Aorta (tissue), 5 donors: ENCODE results near the gene MED16. TPM values are rescaled to one million over a fixed set of nuclear protein-coding genes. Genes with fewer than 3 reads are reported as not detected.
A peak's percentile ranks its signal among the peaks of the same experiment; 100 is the strongest.

Experiments used
- ATAC-seq: fragments of 200-7000 bp; cut with Tn5 transposase; one replicate; pipeline ENCODE4 v1.9.1; 2022; ENCODE audit warnings: moderate library complexity; ENCODE audit not compliant: low FRiP score
- DNase-seq, 2 donors: peaks; one replicate each; pipeline ENCODE4 v3.0.0-alpha.2; 2020
- H3K27ac ChIP-seq, 2 donors: one replicate each; pipeline ENCODE4 v1.5.1; 2013; ENCODE audit warnings: low read length in 2 of 2, mild to moderate bottlenecking in 2 of 2, moderate library complexity in 2 of 2, control low read depth in 1 of 2, inconsistent platforms in 1 of 2, low read depth in 1 of 2
- H3K27me3 ChIP-seq, 2 donors: one replicate each; pipeline ENCODE4 v1.6.1; 2013; ENCODE audit warnings: control low read depth in 1 of 2, low read length in 1 of 2, mild to moderate bottlenecking in 1 of 2, moderate library complexity in 1 of 2; ENCODE audit not compliant: insufficient read depth in 2 of 2, control insufficient read depth in 1 of 2
- H3K36me3 ChIP-seq, 2 donors: one replicate each; pipeline ENCODE4 v1.6.1; 2013; ENCODE audit warnings: control low read depth in 1 of 2, low read length in 1 of 2, mild to moderate bottlenecking in 1 of 2; ENCODE audit not compliant: insufficient read depth in 2 of 2, control insufficient read depth in 1 of 2
- H3K4me1 ChIP-seq, 2 donors: one replicate each; pipeline ENCODE4 v1.6.1; 2013; ENCODE audit warnings: low read length in 2 of 2, control low read depth in 1 of 2, mild to moderate bottlenecking in 1 of 2, moderate library complexity in 1 of 2; ENCODE audit not compliant: insufficient read depth in 2 of 2, control insufficient read depth in 1 of 2
- H3K4me3 ChIP-seq, 2 donors: one replicate each; pipeline ENCODE4 v1.5.1; 2013; ENCODE audit warnings: low read length in 2 of 2, control low read depth in 1 of 2, mild to moderate bottlenecking in 1 of 2
- H3K9me3 ChIP-seq: one replicate; pipeline ENCODE4 v1.6.1; 2013; ENCODE audit warnings: mild to moderate bottlenecking, low read length; ENCODE audit not compliant: control insufficient read depth
- WGBS, 2 donors: extraction: QIAGEN DNeasy Blood & Tissue Kit; methylation state at CpG; one replicate each; pipeline ENCODE4 v1.1.7; 2013; 5-methylcytosine and 5-hydroxymethylcytosine counted together
- intact Hi-C, 2 donors: fragments of 100-400 bp; cut with DNase I; formaldehyde crosslinking; loops; one replicate each; pipeline versions ENCODE4 v1.14.2 to v1.15.0; 2022
- polyA plus RNA-seq, 2 donors: library from polyadenylated mRNA; stranded (reverse); fragments of 200-250 nt; gene quantifications; one replicate each; pipeline ENCODE4 v1.2.3, GENCODE V29; 2013
- total RNA-seq, 2 donors: library from RNA; stranded (reverse); fragmentation: NEBNext Ultra II Directional; extraction: Animal tissue kit (Norgen Biotek cat#: 25700); gene quantifications; one replicate each; pipeline ENCODE4 v1.2.1, GENCODE V29; 2021
- donor health status: healthy with polysubstance abuse.
- donor health status: Bipolar disorder and iron deficiency.
- donor health status: DM: no; HTN: no; CAD: no.
- donor health status: DM: no; HTN: no; CAD: no.
- donor health status: DM: yes; HTN: yes; CAD: no.

The MED16 gene
- total and polyA plus RNA-seq, 4 donors = 22.9 to 165 (median 34.0) TPM

- Histone ChIP-seq H3K9me3 (no peaks in the 10 kb centered on the region), H3K36me3 (no peaks in the 10 kb centered on the region), H3K27ac (no peak overlapping the region), H3K27me3 (no peaks in the 10 kb centered on the region), H3K4me3 (no peak overlapping the region), H3K4me1 (peaks cover 0 to 1% of the 10 kb centered on the region in 2 donors)
- DNase-seq (no peak), ATAC-seq (no peak)
- intact Hi-C loops = no loop called here
- WGBS, 2 donors = 93 to 95% methylated on average over 23 of the region's 23 CpGs
Measured at GRCh38 chr19:938233-938923, 45.4 kb upstream of the MED16 start.

- 94 to 97% methylated on average over 16 of the region's 16 CpGs for WGBS, 2 donors
- H3K27me3 ChIP-seq = no peaks in the 10 kb centered on the region
- intact Hi-C loops = no loop called here
- H3K9me3 ChIP-seq = no peaks in the 10 kb centered on the region
- H3K27ac ChIP-seq = no peak overlapping the region
- H3K4me1 ChIP-seq = peaks cover 0 to 1% of the 10 kb centered on the region in 2 donors
- DNase-seq (no peak), ATAC-seq (no peak)
- no peaks in the 10 kb centered on the region for H3K36me3 ChIP-seq
- H3K4me3 ChIP-seq = no peak overlapping the region
Measured at GRCh38 chr19:937259-937694, 44.3 kb upstream of the MED16 start.

GRCh38 chr19:936175-936546, 43.2 kb upstream of the MED16 start:
- Histone ChIP-seq H3K27me3 (no peaks in the 10 kb centered on the region), H3K4me1 (peaks cover 0 to 1% of the 10 kb centered on the region in 2 donors), H3K4me3 (no peak overlapping the region), H3K9me3 (no peaks in the 10 kb centered on the region), H3K36me3 (no peaks in the 10 kb centered on the region), H3K27ac (no peak overlapping the region)
- intact Hi-C loops = no loop called here
- no peak for DNase-seq
- WGBS, 2 donors = 98 to 99% methylated on average over 10 of the region's 10 CpGs
- no peak for ATAC-seq

- Histone ChIP-seq H3K4me1 (peaks cover 0 to 1% of the 10 kb centered on the region in 2 donors), H3K27ac (peak overlapping the region in 1 of 2 donors; percentile 32), H3K27me3 (no peaks in the 10 kb centered on the region), H3K4me3 (no peak overlapping the region), H3K9me3 (no peaks in the 10 kb centered on the region), H3K36me3 (no peaks in the 10 kb centered on the region)
- intact Hi-C loops = no loop called here
- ATAC-seq (peak; percentile 85), DNase-seq (peak; percentile 93 to 94)
- 2% methylated on average over 31 of the region's 31 CpGs for WGBS, 2 donors
Measured at GRCh38 chr19:934865-935479, 42.0 kb upstream of the MED16 start.

- H3K4me3 ChIP-seq = no peak overlapping the region
- no peaks in the 10 kb centered on the region for H3K9me3 ChIP-seq
- ATAC-seq (no peak), DNase-seq (no peak)
- intact Hi-C loops = no loop called here
- WGBS, 2 donors = 69 to 72% methylated on average over 29 of the region's 29 CpGs
- H3K27ac ChIP-seq = peak overlapping the region in 1 of 2 donors; percentile 32
- no peaks in the 10 kb centered on the region for H3K27me3 ChIP-seq
- peaks cover 0 to 1% of the 10 kb centered on the region in 2 donors for H3K4me1 ChIP-seq
- H3K36me3 ChIP-seq = no peaks in the 10 kb centered on the region
Measured at GRCh38 chr19:934197-934840, 41.3 kb upstream of the MED16 start.

GRCh38 chr19:933553-933882, 40.5 kb upstream of the MED16 start:
- H3K4me1 ChIP-seq = peaks cover 0 to 1% of the 10 kb centered on the region in 2 donors
- H3K4me3 ChIP-seq = no peak overlapping the region
- no peaks in the 10 kb centered on the region for H3K9me3 ChIP-seq
- no peak overlapping the region for H3K27ac ChIP-seq
- H3K36me3 ChIP-seq = no peaks in the 10 kb centered on the region
- no peak for ATAC-seq
- intact Hi-C loops = no loop called here
- DNase-seq = no peak
- H3K27me3 ChIP-seq = no peaks in the 10 kb centered on the region
- 45 to 71% methylated on average over 13 to 14 of the region's 14 CpGs for WGBS, 2 donors

- Histone ChIP-seq H3K4me1 (peaks cover 0 to 1% of the 10 kb centered on the region in 2 donors), H3K9me3 (no peaks in the 10 kb centered on the region), H3K27ac (no peak overlapping the region), H3K27me3 (no peaks in the 10 kb centered on the region), H3K4me3 (no peak overlapping the region), H3K36me3 (no peaks in the 10 kb centered on the region)
- ATAC-seq (peak; percentile 54), DNase-seq (peak in 1 of 2 donors; percentile 86)
- WGBS, 2 donors = 63 to 72% methylated on average over 50 to 54 of the region's 54 CpGs
- intact Hi-C loops = no loop called here
Measured at GRCh38 chr19:932648-933552, 39.9 kb upstream of the MED16 start.

- Histone ChIP-seq H3K36me3 (no peaks in the 10 kb centered on the region), H3K27ac (no peak overlapping the region), H3K9me3 (no peaks in the 10 kb centered on the region), H3K4me3 (no peak overlapping the region), H3K4me1 (peaks cover 0 to 1% of the 10 kb centered on the region in 2 donors), H3K27me3 (no peaks in the 10 kb centered on the region)
- intact Hi-C loops = no loop called here
- DNase-seq = no peak
- WGBS, 2 donors = 95 to 97% methylated on average over 31 to 32 of the region's 32 CpGs
- no peak for ATAC-seq
Measured at GRCh38 chr19:931860-932647, 39.1 kb upstream of the MED16 start.
